Body of pancreas (tissue), 4 donors: Measurements from ENCODE around the gene ANKS3. TPM values are rescaled to one million over a fixed set of nuclear protein-coding genes. Genes with fewer than 3 reads are reported as not detected.

Experiments
- ATAC-seq: fragments of 150-250 bp; one replicate; pipeline ENCODE4 v1.9.1; 2016
- DNase-seq, 4 donors: peaks; one replicate each; pipeline ENCODE4 v3.0.0-alpha.2; 2019
- H3K27ac ChIP-seq, 4 donors: fragments of 200-600 bp; sonication (generic); 1 replicate in 3 of 4; 2 replicates in 1 of 4; pipeline versions ENCODE4 v1.5.1 to v1.6.1; 2016 to 2019; ENCODE audit warnings: mild to moderate bottlenecking in 1 of 4, mixed read lengths in 1 of 4, moderate library complexity in 1 of 4
- H3K27me3 ChIP-seq, 2 donors: fragments of 200-600 bp; sonication (generic); one replicate each; pipeline ENCODE4 v1.6.0; 2016; ENCODE audit warnings: mild to moderate bottlenecking in 1 of 2
- H3K36me3 ChIP-seq, 2 donors: fragments of 200-600 bp; sonication (generic); replicated peaks in 1 of 2; 2 replicates each; pipeline ENCODE4 v1.5.1; 2016; ENCODE audit warnings: low read depth in 2 of 2; ENCODE audit not compliant: insufficient read depth in 1 of 2
- H3K4me1 ChIP-seq: fragments of 200-600 bp; sonication (generic); one replicate; pipeline ENCODE4 v1.6.0; 2016
- H3K4me3 ChIP-seq, 2 donors: fragments of 200-600 bp; sonication (generic); 1 replicate in 1 of 2; 2 replicates in 1 of 2; pipeline ENCODE4 v1.5.1; 2016 to 2019
- H3K9me3 ChIP-seq, 3 donors: fragments of 200-600 bp; sonication (generic); 1 replicate in 2 of 3; 2 replicates in 1 of 3; pipeline ENCODE4 v1.5.1; 2016
- CTCF ChIP-seq, 7 experiments: fragments of 450-650 bp in 4 of 7; fragments of 200-600 bp in 3 of 7; sonication (generic) in 3 of 7; IDR thresholded peaks; one replicate each; pipeline ENCODE4 v1.5.1; 2016 to 2019; ENCODE audit warnings: antibody characterized with exemption in 7 of 7
- POLR2A ChIP-seq, 3 donors: fragments of 450-650 bp; IDR thresholded peaks; one replicate each; pipeline ENCODE4 v1.6.1; 2016; ENCODE audit warnings: antibody characterized with exemption in 3 of 3, mild to moderate bottlenecking in 2 of 3
- WGBS, 2 donors: methylation state at CpG; one replicate each; pipeline ENCODE4 v1.1.5; 2017; 5-methylcytosine and 5-hydroxymethylcytosine counted together
- intact Hi-C: fragments of 100-400 bp; cut with DNase I; formaldehyde crosslinking; loops from one replicate; pipeline ENCODE4 v1.15.1; 2023
- total RNA-seq, 2 donors: library from RNA; depleted of rRNA; stranded (reverse); fragments of >200 nt; gene quantifications; one replicate each; pipeline ENCODE4 v1.1.0, GENCODE V29; 2016

Gene ANKS3
- total RNA-seq, 2 donors from 2014 or later, result 16.6 to 64.9 TPM

- DNase-seq, result no peak
- no peak for ATAC-seq
These were observed 43.0 kb downstream of the ANKS3 start for GRCh38 chr16:4690946-4691665.

GRCh38 chr16:4689864-4690704 lies 44.0 kb downstream of the ANKS3 start:
- Histone ChIP-seq H3K9me3 (no peaks in the 10 kb centered on the region), H3K27ac (no peak overlapping the region), H3K4me1 (peaks cover 21% of the 10 kb centered on the region), H3K4me3 (no peak overlapping the region), H3K27me3 (no peaks in the 10 kb centered on the region), H3K36me3 (peaks cover 0 to 4% of the 10 kb centered on the region in 2 donors)
- ATAC-seq (no peak), DNase-seq (no peak)
- 84 to 91% methylated on average over 24 to 31 of the region's 31 CpGs for WGBS, 2 donors
- no peak for TF ChIP-seq POLR2A (IDR thresholded peaks at IDR 0.05)
- no peak for TF ChIP-seq CTCF (IDR thresholded peaks at IDR 0.05)
- intact Hi-C loops, result loop anchor here (5.0 to 10.0 kb wide), 2 partner anchors 73 to 265 kb away; partner anchors contain the start of gene SEC14L5

More at GRCh38 chr16:4690946-4691665, 43.0 kb downstream of the ANKS3 start:
- no peak overlapping the region for H3K27ac ChIP-seq
- H3K9me3 ChIP-seq, result no peaks in the 10 kb centered on the region
- 69 to 80% methylated on average over 12 to 19 of the region's 19 CpGs for WGBS, 2 donors
- intact Hi-C loops, result loop anchor here (5.0 to 10.0 kb wide), 2 partner anchors 74 to 264 kb away; partner anchors contain the start of gene SEC14L5
- peaks cover 0 to 6% of the 10 kb centered on the region in 2 donors for H3K36me3 ChIP-seq
- H3K4me3 ChIP-seq, result no peak overlapping the region
- no peaks in the 10 kb centered on the region for H3K27me3 ChIP-seq
- peaks cover 25% of the 10 kb centered on the region for H3K4me1 ChIP-seq
- TF ChIP-seq CTCF (IDR thresholded peaks at IDR 0.05) (no peak), POLR2A (IDR thresholded peaks at IDR 0.05) (no peak)

DNA sequence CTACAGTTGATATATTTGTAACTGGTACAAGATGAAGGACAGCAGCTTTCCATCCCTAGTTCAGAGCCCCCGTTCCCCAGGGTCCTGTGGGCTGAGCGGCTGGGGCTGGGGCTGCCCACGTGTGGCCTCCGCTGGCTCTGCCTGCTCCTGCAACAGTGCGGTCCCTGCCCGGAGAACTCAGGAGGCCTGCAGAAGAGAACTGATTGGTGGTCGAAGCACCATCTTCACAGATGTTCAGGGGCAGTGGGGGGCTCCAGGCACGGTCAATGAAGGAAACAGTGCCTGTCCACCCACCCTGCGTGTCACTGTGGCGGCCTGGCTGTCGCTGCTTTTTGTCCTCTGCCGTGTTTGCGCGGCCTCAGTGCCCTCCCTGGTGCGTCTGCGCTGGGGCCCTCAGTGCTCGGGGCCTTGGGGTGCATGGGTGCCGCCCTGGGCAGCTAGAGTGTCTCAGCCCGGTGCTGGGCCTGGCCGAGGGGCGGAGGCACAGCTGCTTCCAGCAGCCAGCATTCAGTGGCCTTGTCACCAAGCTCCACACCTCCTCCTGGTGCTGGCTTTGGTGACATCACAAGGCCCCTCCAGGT lies 44.9 kb downstream of the ANKS3 start:
- peaks cover 12% of the 10 kb centered on the region for H3K4me1 ChIP-seq
- H3K27ac ChIP-seq, result no peak overlapping the region
- no peak overlapping the region for H3K4me3 ChIP-seq
- DNase-seq (no peak), ATAC-seq (no peak)
- peaks cover 0 to 7% of the 10 kb centered on the region in 2 donors for H3K36me3 ChIP-seq
- no peaks in the 10 kb centered on the region for H3K9me3 ChIP-seq
- 89 to 91% methylated on average over 18 to 21 of the region's 21 CpGs for WGBS, 2 donors
- no peak for TF ChIP-seq POLR2A (IDR thresholded peaks at IDR 0.05)
- TF ChIP-seq CTCF (IDR thresholded peaks at IDR 0.05), result no peak
- no peaks in the 10 kb centered on the region for H3K27me3 ChIP-seq
- intact Hi-C loops, result no loop called here

GRCh38 chr16:4688674-4689045 lies 45.4 kb downstream of the ANKS3 start:
- Histone ChIP-seq H3K27me3 (no peaks in the 10 kb centered on the region), H3K9me3 (no peaks in the 10 kb centered on the region), H3K27ac (no peak overlapping the region), H3K4me1 (peaks cover 11% of the 10 kb centered on the region), H3K4me3 (no peak overlapping the region), H3K36me3 (peaks cover 0 to 10% of the 10 kb centered on the region in 2 donors)
- 92 to 95% methylated on average over 12 to 22 of the region's 22 CpGs for WGBS, 2 donors
- intact Hi-C loops, result no loop called here
- ATAC-seq (no peak), DNase-seq (no peak)
- TF ChIP-seq POLR2A (IDR thresholded peaks at IDR 0.05) (no peak), CTCF (IDR thresholded peaks at IDR 0.05) (no peak)
